ENCODE data around the gene WNT7B. TPM values are rescaled to one million over a fixed set of nuclear protein-coding genes. Genes with fewer than 3 reads are reported as not detected.

WNT7B gene
- total and polyA plus RNA-seq, 2 experiments from 2014 or later, result 0.10 TPM; not detected in 1

GRCh38 chr22:45903355-45904135, 73.4 kb downstream of the WNT7B start:
- Histone ChIP-seq H3F3A (replicated peaks; ENCODE audit: low read depth) (no peaks in the 10 kb centered on the region), H3K79me2 (replicated peaks; ENCODE audit: insufficient read depth) (no peaks in the 10 kb centered on the region), H4K20me1 (replicated peaks; ENCODE audit: insufficient read depth) (no peaks in the 10 kb centered on the region), H3K27ac (ENCODE audit: low read depth) (no peak overlapping the region), H3K9me2 (ENCODE audit: insufficient read depth) (no peaks in the 10 kb centered on the region), H3K4me3 (no peak overlapping the region), H3K4me1 (ENCODE audit: insufficient read depth) (no peaks in the 10 kb centered on the region), H2AFZ (no peak overlapping the region), H3K4me2 (no peak overlapping the region), H3K36me3 (ENCODE audit: insufficient read depth) (no peaks in the 10 kb centered on the region), H3K27me3 (ENCODE audit: insufficient read depth) (no peaks in the 10 kb centered on the region)
- ATAC-seq, result peak; percentile 30; the same call in 2 of the 3 replicates
- H3K4me1 Mint-ChIP-seq, result no peaks in the 10 kb centered on the region; the same call in 2 of the 3 replicates
- no peaks in the 10 kb centered on the region for H3K36me3 Mint-ChIP-seq (ENCODE audit: low read depth)
- H3K27ac Mint-ChIP-seq, result no peak overlapping the region
- DNase-seq (ENCODE audit: low spot score), result no peak
- TF ChIP-seq ZNF114 (CRISPR knock-in tag; IDR thresholded peaks at IDR 0.05) (no peak), EZH2phosphoT487 (IDR thresholded peaks at IDR 0.05; ENCODE audit: unreplicated experiment) (no peak), JUNB (IDR thresholded peaks at IDR 0.05; ENCODE audit: unreplicated experiment) (no peak), NANOG (IDR thresholded peaks at IDR 0.05; ENCODE audit: borderline replicate concordance) (no peak)
- TF ChIP-seq, protein P1, sequence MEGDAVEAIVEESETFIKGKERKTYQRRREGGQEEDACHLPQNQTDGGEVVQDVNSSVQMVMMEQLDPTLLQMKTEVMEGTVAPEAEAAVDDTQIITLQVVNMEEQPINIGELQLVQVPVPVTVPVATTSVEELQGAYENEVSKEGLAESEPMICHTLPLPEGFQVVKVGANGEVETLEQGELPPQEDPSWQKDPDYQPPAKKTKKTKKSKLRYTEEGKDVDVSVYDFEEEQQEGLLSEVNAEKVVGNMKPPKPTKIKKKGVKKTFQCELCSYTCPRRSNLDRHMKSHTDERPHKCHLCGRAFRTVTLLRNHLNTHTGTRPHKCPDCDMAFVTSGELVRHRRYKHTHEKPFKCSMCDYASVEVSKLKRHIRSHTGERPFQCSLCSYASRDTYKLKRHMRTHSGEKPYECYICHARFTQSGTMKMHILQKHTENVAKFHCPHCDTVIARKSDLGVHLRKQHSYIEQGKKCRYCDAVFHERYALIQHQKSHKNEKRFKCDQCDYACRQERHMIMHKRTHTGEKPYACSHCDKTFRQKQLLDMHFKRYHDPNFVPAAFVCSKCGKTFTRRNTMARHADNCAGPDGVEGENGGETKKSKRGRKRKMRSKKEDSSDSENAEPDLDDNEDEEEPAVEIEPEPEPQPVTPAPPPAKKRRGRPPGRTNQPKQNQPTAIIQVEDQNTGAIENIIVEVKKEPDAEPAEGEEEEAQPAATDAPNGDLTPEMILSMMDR (conservative IDR thresholded peaks at IDR 0.05; ENCODE audit: low read depth in 2 of 2), result no peak
- peaks cover 8% of the 10 kb centered on the region for H3K27me3 Mint-ChIP-seq (ENCODE audit: insufficient read depth, low read depth, poor library complexity)
- H3K4me3 Mint-ChIP-seq, result no peak overlapping the region
- H3K9me3 Mint-ChIP-seq, result no peaks in the 10 kb centered on the region; the same call in 2 of the 3 replicates

DNA sequence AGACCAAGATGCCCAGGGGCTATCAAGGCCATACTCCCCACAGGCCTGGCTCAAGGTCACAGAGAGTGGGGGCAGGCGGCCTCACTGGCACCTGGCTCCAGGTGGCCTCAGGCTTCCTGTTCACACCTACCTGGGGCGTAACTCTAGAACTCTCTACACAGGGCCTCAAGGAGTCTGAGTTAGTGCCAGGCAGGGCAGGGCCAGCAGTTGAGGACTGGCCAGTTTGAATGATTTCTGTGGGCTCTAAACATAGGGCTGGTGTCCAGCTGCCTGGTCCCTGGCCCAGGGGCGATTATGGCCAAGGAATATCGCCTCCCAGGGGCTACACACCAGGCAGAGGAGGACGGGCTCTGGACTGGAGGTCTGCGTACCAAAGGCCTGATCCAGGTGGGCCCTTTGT, 79.2 kb downstream of the WNT7B start:
- H2AFZ ChIP-seq, result no peak overlapping the region
- no peak for ATAC-seq
- H4K20me1 ChIP-seq (replicated peaks; ENCODE audit: insufficient read depth), result no peaks in the 10 kb centered on the region
- H3K9me2 ChIP-seq (ENCODE audit: insufficient read depth), result no peaks in the 10 kb centered on the region
- H3K9me3 Mint-ChIP-seq, result no peaks in the 10 kb centered on the region; the same call in 2 of the 3 replicates
- no peaks in the 10 kb centered on the region for H3K36me3 ChIP-seq (ENCODE audit: insufficient read depth)
- DNase-seq (ENCODE audit: low spot score), result no peak
- H3K27me3 ChIP-seq (ENCODE audit: insufficient read depth), result no peaks in the 10 kb centered on the region
- peaks cover 14% of the 10 kb centered on the region; the same call in 2 of the 3 replicates for H3K4me1 Mint-ChIP-seq
- H3K27ac ChIP-seq (ENCODE audit: low read depth), result no peak overlapping the region
- no peaks in the 10 kb centered on the region for H3F3A ChIP-seq (replicated peaks; ENCODE audit: low read depth)
- no peak overlapping the region for H3K27ac Mint-ChIP-seq
- no peak overlapping the region for H3K4me3 Mint-ChIP-seq
- no peaks in the 10 kb centered on the region for H3K79me2 ChIP-seq (replicated peaks; ENCODE audit: insufficient read depth)
- H3K36me3 Mint-ChIP-seq (ENCODE audit: low read depth), result no peaks in the 10 kb centered on the region
- no peak overlapping the region for H3K4me3 ChIP-seq
- H3K27me3 Mint-ChIP-seq (ENCODE audit: insufficient read depth, low read depth, poor library complexity), result peaks cover 16% of the 10 kb centered on the region
- H3K4me1 ChIP-seq (ENCODE audit: insufficient read depth), result peaks cover 5% of the 10 kb centered on the region; the same call in 1 of the 2 replicates
- no peak overlapping the region for H3K4me2 ChIP-seq
- TF ChIP-seq NANOG (IDR thresholded peaks at IDR 0.05; ENCODE audit: borderline replicate concordance) (no peak), ZNF114 (CRISPR knock-in tag; IDR thresholded peaks at IDR 0.05) (no peak), JUNB (IDR thresholded peaks at IDR 0.05; ENCODE audit: unreplicated experiment) (no peak), STAT1 (IDR thresholded peaks at IDR 0.05; ENCODE audit: unreplicated experiment) (no peak), ZNF331 (CRISPR knock-in tag; IDR thresholded peaks at IDR 0.05; ENCODE audit: low read depth) (no peak), POLR2AphosphoS5 (IDR thresholded peaks at IDR 0.05; ENCODE audit: low read depth) (no peak), EZH2phosphoT487 (IDR thresholded peaks at IDR 0.05; ENCODE audit: unreplicated experiment) (no peak), CREB1 (CRISPR knock-in tag; IDR thresholded peaks at IDR 0.05; ENCODE audit: low read depth) (no peak), EZH2 (IDR thresholded peaks at IDR 0.05; ENCODE audit: low read depth, unreplicated experiment) (no peak)
- TF ChIP-seq, protein P1 (conservative IDR thresholded peaks at IDR 0.05; ENCODE audit: low read depth in 2 of 2), result no peak
- TF ChIP-seq, protein P2, sequence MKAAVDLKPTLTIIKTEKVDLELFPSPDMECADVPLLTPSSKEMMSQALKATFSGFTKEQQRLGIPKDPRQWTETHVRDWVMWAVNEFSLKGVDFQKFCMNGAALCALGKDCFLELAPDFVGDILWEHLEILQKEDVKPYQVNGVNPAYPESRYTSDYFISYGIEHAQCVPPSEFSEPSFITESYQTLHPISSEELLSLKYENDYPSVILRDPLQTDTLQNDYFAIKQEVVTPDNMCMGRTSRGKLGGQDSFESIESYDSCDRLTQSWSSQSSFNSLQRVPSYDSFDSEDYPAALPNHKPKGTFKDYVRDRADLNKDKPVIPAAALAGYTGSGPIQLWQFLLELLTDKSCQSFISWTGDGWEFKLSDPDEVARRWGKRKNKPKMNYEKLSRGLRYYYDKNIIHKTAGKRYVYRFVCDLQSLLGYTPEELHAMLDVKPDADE (IDR thresholded peaks at IDR 0.05), result no peak

All from GM23338 (cell line).